Mammary epithelial cell (primary cell): ENCODE results near the gene BTN2A1.
A peak's percentile ranks its signal among the peaks of the same experiment; 100 is the strongest.

Experiments used
- CTCF ChIP-seq, 2 donors: IDR thresholded peaks in 1 of 2; conservative IDR thresholded peaks in 1 of 2; 2 replicates each; pipeline ENCODE4 v1.5.1; 2011 to 2012; ENCODE audit warnings: inconsistent platforms in 2 of 2, low read length in 2 of 2, mild to moderate bottlenecking in 2 of 2, control low read depth in 1 of 2, low read depth in 1 of 2; ENCODE audit not compliant: insufficient read depth in 1 of 2; ENCODE audit errors: extremely low read depth in 1 of 2
- EZH2 ChIP-seq: IDR thresholded peaks from 2 replicates; pipeline ENCODE4 v1.6.1; 2012; ENCODE audit warnings: low read length, inconsistent platforms, borderline replicate concordance

GRCh38 chr6:26501482-26501986 lies 43.8 kb downstream of the BTN2A1 start:
- no peak for TF ChIP-seq CTCF (conservative IDR thresholded peaks at IDR 0.05 in 1 of 2, IDR thresholded peaks at IDR 0.05 in 1 of 2; ENCODE audit: extremely low read depth in 1 of 2, insufficient read depth in 1 of 2, low read depth in 1 of 2, low read length in 2 of 2)
- peak; percentile 80 for TF ChIP-seq EZH2
